UCSD-AML1 (cell line): ENCODE results near the gene TMEM59.

Experiments
- DNase-seq: peaks from one replicate; lab custom pipeline; 2025; ENCODE audit not compliant: unreplicated experiment; lab: John Stamatoyannopoulos, UW

TMEM59 gene

GRCh38 chr1:53986458-53986857 lies 66.5 kb downstream of the TMEM59 start:
- no peak for DNase-seq

GRCh38 chr1:53984726-53985125 lies 68.3 kb downstream of the TMEM59 start:
- no peak for DNase-seq

- DNase-seq, result no peak
Observed at GRCh38 chr1:53982763-53983104, 70.3 kb downstream of the TMEM59 start.

- DNase-seq, result no peak
Observed at GRCh38 chr1:53982034-53982762, 70.8 kb downstream of the TMEM59 start.

GRCh38 chr1:53981220-53981619 lies 71.8 kb downstream of the TMEM59 start:
- DNase-seq, result no peak

- DNase-seq, result no peak
Observed at GRCh38 chr1:53979712-53980450, 73.1 kb downstream of the TMEM59 start.
